ENCODE results near the gene PLD6.
"Not testable (repeated sequence)": the region's sequence is repeated elsewhere in the genome, so short reads cannot be mapped to it uniquely, and the experiment has no call there.

The PLD6 gene

GRCh38 chr17:17196776-17197175 lies 9.4 kb downstream of the PLD6 start:
- no peak for DNase-seq

GRCh38 chr17:17195466-17195865 lies 10.7 kb downstream of the PLD6 start:
- DNase-seq = not testable (repeated sequence)

GRCh38 chr17:17191961-17192381 lies 14.2 kb downstream of the PLD6 start:
- no peak for DNase-seq

- DNase-seq = no peak
These were observed 14.8 kb downstream of the PLD6 start for GRCh38 chr17:17191346-17191792.

GRCh38 chr17:17190188-17190587 lies 15.9 kb downstream of the PLD6 start:
- DNase-seq = no peak

GRCh38 chr17:17189559-17189958 lies 16.6 kb downstream of the PLD6 start:
- DNase-seq = no peak

GRCh38 chr17:17188586-17188985 lies 17.5 kb downstream of the PLD6 start:
- DNase-seq = no peak

GRCh38 chr17:17186551-17187505 lies 19.3 kb downstream of the PLD6 start:
- no peak for DNase-seq

- DNase-seq = no peak
These were observed 20.1 kb downstream of the PLD6 start for GRCh38 chr17:17186051-17186450.

- not testable (repeated sequence) for DNase-seq
These were observed 21.0 kb downstream of the PLD6 start for GRCh38 chr17:17184985-17185757.

GRCh38 chr17:17183744-17184143 lies 22.4 kb downstream of the PLD6 start:
- DNase-seq = no peak

GRCh38 chr17:17182598-17183136 lies 23.5 kb downstream of the PLD6 start:
- DNase-seq = no peak

GRCh38 chr17:17181666-17182597 lies 24.2 kb downstream of the PLD6 start:
- DNase-seq = no peak

GRCh38 chr17:17180741-17181525 lies 25.2 kb downstream of the PLD6 start:
- DNase-seq = no peak

GRCh38 chr17:17180141-17180603 lies 26.0 kb downstream of the PLD6 start:
- no peak for DNase-seq

- DNase-seq = no peak
These were observed 26.7 kb downstream of the PLD6 start for GRCh38 chr17:17179371-17179827.

GRCh38 chr17:17177176-17177575 lies 29.0 kb downstream of the PLD6 start:
- DNase-seq = no peak

GRCh38 chr17:17176341-17176740 lies 29.8 kb downstream of the PLD6 start:
- no peak for DNase-seq

- DNase-seq = no peak
These were observed 30.2 kb downstream of the PLD6 start for GRCh38 chr17:17175917-17176316.

- DNase-seq = no peak
These were observed 30.8 kb downstream of the PLD6 start for GRCh38 chr17:17175340-17175739.

- DNase-seq = no peak
These were observed 32.2 kb downstream of the PLD6 start for GRCh38 chr17:17173921-17174320.

Measured in NCI-H2029 (cell line).